GM10266 (cell line): ENCODE data around the gene LRRC46.

ENCODE experiments used
- DNase-seq: peaks from one replicate; pipeline ENCODE4 v3.0.0; 2012; ENCODE audit errors: extremely low spot score
- CTCF ChIP-seq: IDR thresholded peaks from 2 replicates; pipeline ENCODE4 v1.5.1; 2012; ENCODE audit warnings: mild to moderate bottlenecking, low read depth; ENCODE audit not compliant: control insufficient read depth, insufficient read depth; ENCODE audit errors: missing control alignments

Gene LRRC46

GRCh38 chr17:47847341-47848197 lies 16.1 kb downstream of the LRRC46 start:
- TF ChIP-seq CTCF: peak; percentile 40
- no peak for DNase-seq

- no peak for DNase-seq
- no peak for TF ChIP-seq CTCF
These were observed 16.7 kb downstream of the LRRC46 start for GRCh38 chr17:47848198-47848513.

GRCh38 chr17:47850373-47850691 lies 18.9 kb downstream of the LRRC46 start:
- DNase-seq: no peak
- no peak for TF ChIP-seq CTCF

GRCh38 chr17:47850692-47851573 lies 19.5 kb downstream of the LRRC46 start, which contains the start of gene SP6:
SP6 (minus strand) TSS chr17:47851163; CDS start chr17:47848429, 2,734 bp downstream.
- TF ChIP-seq CTCF: no peak
- peak; percentile 58 for DNase-seq

- DNase-seq: no peak
- no peak for TF ChIP-seq CTCF
These were observed 20.3 kb downstream of the LRRC46 start for GRCh38 chr17:47851764-47852112.

GRCh38 chr17:47852113-47852949 lies 20.9 kb downstream of the LRRC46 start:
- no peak for DNase-seq
- no peak for TF ChIP-seq CTCF
